Hepatocyte (in vitro differentiated cells): ENCODE data around the gene SRD5A1. TPM values are rescaled to one million over a fixed set of nuclear protein-coding genes. Genes with fewer than 3 reads are reported as not detected.

Experiments used
- DNase-seq: peaks from one replicate; pipeline ENCODE4 v3.0.0-alpha.2; 2016; ENCODE audit warnings: low spot score
- H2AFZ ChIP-seq: fragments of 200-600 bp; sonication (generic); 2 replicates; pipeline ENCODE4 v1.6.0; 2016; ENCODE audit warnings: antibody characterized with exemption, mild to moderate bottlenecking
- H3K27ac ChIP-seq: fragments of 200-600 bp; sonication (generic); 2 replicates; pipeline ENCODE4 v1.5.1; 2016; ENCODE audit warnings: mild to moderate bottlenecking
- H3K27me3 ChIP-seq: fragments of 200-600 bp; sonication (generic); 2 replicates; pipeline ENCODE4 v1.6.1; 2016
- H3K36me3 ChIP-seq: fragments of 200-600 bp; sonication (generic); replicated peaks from 2 replicates; pipeline ENCODE4 v1.5.1; 2016; ENCODE audit warnings: low read depth; ENCODE audit not compliant: insufficient read depth
- H3K4me1 ChIP-seq: fragments of 200-600 bp; sonication (generic); 2 replicates; pipeline ENCODE4 v1.5.1; 2016; ENCODE audit warnings: mild to moderate bottlenecking, moderate library complexity; ENCODE audit not compliant: insufficient read depth
- H3K4me2 ChIP-seq: fragments of 200-600 bp; sonication (generic); 2 replicates; pipeline ENCODE4 v1.6.0; 2016
- H3K4me3 ChIP-seq: fragments of 200-600 bp; sonication (generic); 2 replicates; pipeline ENCODE4 v1.5.1; 2016; ENCODE audit warnings: mild to moderate bottlenecking
- H3K79me2 ChIP-seq: fragments of 200-600 bp; sonication (generic); 2 replicates; pipeline ENCODE4 v1.6.0; 2017; ENCODE audit warnings: mild to moderate bottlenecking
- H3K9me2 ChIP-seq: fragments of 200-600 bp; sonication (generic); replicated peaks from 2 replicates; pipeline ENCODE4 v1.6.0; 2017; ENCODE audit warnings: mild to moderate bottlenecking; ENCODE audit not compliant: insufficient read depth
- H3K9me3 ChIP-seq: fragments of 200-600 bp; sonication (generic); 2 replicates; pipeline ENCODE4 v1.5.1; 2016; ENCODE audit warnings: low read depth, mild to moderate bottlenecking
- H4K20me1 ChIP-seq: fragments of 200-600 bp; sonication (generic); 2 replicates; pipeline ENCODE4 v1.6.0; 2016; ENCODE audit warnings: mild to moderate bottlenecking; ENCODE audit not compliant: insufficient read depth, poor library complexity, severe bottlenecking
- CTCF ChIP-seq: fragments of 200-600 bp; sonication (generic); IDR thresholded peaks from 2 replicates; pipeline ENCODE4 v1.5.1; 2016; ENCODE audit warnings: antibody characterized with exemption, mild to moderate bottlenecking; ENCODE audit not compliant: poor library complexity
- EZH2 ChIP-seq: fragments of 200-600 bp; sonication (generic); IDR thresholded peaks from 2 replicates; pipeline ENCODE4 v1.6.1; 2016; ENCODE audit warnings: antibody characterized with exemption, mild to moderate bottlenecking, borderline replicate concordance
- EZH2phosphoT487 ChIP-seq: fragments of 200-600 bp; sonication (generic); IDR thresholded peaks from one replicate; pipeline ENCODE4 v1.6.1; 2018; ENCODE audit warnings: antibody characterized with exemption, mild to moderate bottlenecking, low read depth, moderate library complexity; ENCODE audit not compliant: unreplicated experiment, severe bottlenecking
- WGBS: methylation state at CpG from one replicate; pipeline ENCODE4 v1.1.6; 2016; ENCODE audit warnings: low lambda C conversion rate; ENCODE audit errors: missing lambda C conversion rate; 5-methylcytosine and 5-hydroxymethylcytosine counted together
- polyA plus RNA-seq: library from polyadenylated mRNA; unstranded; fragments of >200 nt; fragmentation: Nextera tagmentation; extraction: Ambion mirVana; gene quantifications from 2 replicates; pipeline ENCODE4 v1.2.1, GENCODE V29; 2016
- total RNA-seq: library from RNA; depleted of rRNA; stranded (reverse); fragments of >200 nt; gene quantifications from 2 replicates; pipeline ENCODE4 v1.2.3, GENCODE V29; 2014

Gene SRD5A1
- total and polyA plus RNA-seq, 2 experiments from 2014 or later: 8.6 to 12.1 TPM

- H3K9me3 ChIP-seq: no peaks in the 10 kb centered on the region
- no peaks in the 10 kb centered on the region for H3K36me3 ChIP-seq
- peaks cover 6% of the 10 kb centered on the region for H3K4me1 ChIP-seq
- H3K9me2 ChIP-seq: no peaks in the 10 kb centered on the region
- H3K27ac ChIP-seq: no peak overlapping the region
- H3K79me2 ChIP-seq: peaks cover 7% of the 10 kb centered on the region
- TF ChIP-seq EZH2phosphoT487: no peak
- TF ChIP-seq EZH2: no peak
- TF ChIP-seq CTCF: no peak
- DNase-seq: no peak
- H3K4me2 ChIP-seq: no peak overlapping the region
- peaks cover 6% of the 10 kb centered on the region for H4K20me1 ChIP-seq
- WGBS: 90% methylated on average over 5 of the region's 5 CpGs
- no peak overlapping the region for H3K4me3 ChIP-seq
- no peaks in the 10 kb centered on the region for H3K27me3 ChIP-seq
- no peak overlapping the region for H2AFZ ChIP-seq
Observed at GRCh38 chr5:6710070-6710469, 76.8 kb downstream of the SRD5A1 start.

- Histone ChIP-seq H3K9me2 (no peaks in the 10 kb centered on the region), H3K79me2 (peaks cover 14% of the 10 kb centered on the region), H3K27me3 (no peaks in the 10 kb centered on the region), H4K20me1 (peaks cover 13% of the 10 kb centered on the region), H3K4me3 (no peak overlapping the region), H3K9me3 (no peaks in the 10 kb centered on the region), H3K4me1 (peaks cover 9% of the 10 kb centered on the region), H2AFZ (no peak overlapping the region), H3K27ac (no peak overlapping the region), H3K4me2 (no peak overlapping the region), H3K36me3 (no peaks in the 10 kb centered on the region)
- TF ChIP-seq EZH2phosphoT487: no peak
- no peak for TF ChIP-seq CTCF
- TF ChIP-seq EZH2: no peak
- DNase-seq: no peak
- 85% methylated on average over 13 of the region's 13 CpGs for WGBS
Observed at GRCh38 chr5:6710551-6711318, 77.5 kb downstream of the SRD5A1 start.

- Histone ChIP-seq H4K20me1 (peaks cover 21% of the 10 kb centered on the region), H3K4me3 (peak overlapping the region; percentile 84), H3K4me1 (peaks cover 18% of the 10 kb centered on the region), H3K9me3 (no peaks in the 10 kb centered on the region), H3K27me3 (no peaks in the 10 kb centered on the region), H2AFZ (peak overlapping the region; percentile 96), H3K4me2 (peak overlapping the region; percentile 93), H3K36me3 (no peaks in the 10 kb centered on the region), H3K27ac (peak overlapping the region; percentile 95), H3K79me2 (peaks cover 22% of the 10 kb centered on the region), H3K9me2 (no peaks in the 10 kb centered on the region)
- 52% methylated on average over 15 of the region's 15 CpGs for WGBS
- no peak for DNase-seq
- TF ChIP-seq EZH2 (no peak), EZH2phosphoT487 (no peak), CTCF (no peak)
Observed at GRCh38 chr5:6711409-6712141, 78.3 kb downstream of the SRD5A1 start.
